ENCODE measurements around the gene PTPRA. TPM values are rescaled to one million over a fixed set of nuclear protein-coding genes. Genes with fewer than 3 reads are reported as not detected.
"Not testable (repeated sequence)": the region's sequence is repeated elsewhere in the genome, so short reads cannot be mapped to it uniquely, and the experiment has no call there.

Gene PTPRA
- total RNA-seq, 2 experiments from 2014 or later: 68.1 to 68.8 TPM

DNA sequence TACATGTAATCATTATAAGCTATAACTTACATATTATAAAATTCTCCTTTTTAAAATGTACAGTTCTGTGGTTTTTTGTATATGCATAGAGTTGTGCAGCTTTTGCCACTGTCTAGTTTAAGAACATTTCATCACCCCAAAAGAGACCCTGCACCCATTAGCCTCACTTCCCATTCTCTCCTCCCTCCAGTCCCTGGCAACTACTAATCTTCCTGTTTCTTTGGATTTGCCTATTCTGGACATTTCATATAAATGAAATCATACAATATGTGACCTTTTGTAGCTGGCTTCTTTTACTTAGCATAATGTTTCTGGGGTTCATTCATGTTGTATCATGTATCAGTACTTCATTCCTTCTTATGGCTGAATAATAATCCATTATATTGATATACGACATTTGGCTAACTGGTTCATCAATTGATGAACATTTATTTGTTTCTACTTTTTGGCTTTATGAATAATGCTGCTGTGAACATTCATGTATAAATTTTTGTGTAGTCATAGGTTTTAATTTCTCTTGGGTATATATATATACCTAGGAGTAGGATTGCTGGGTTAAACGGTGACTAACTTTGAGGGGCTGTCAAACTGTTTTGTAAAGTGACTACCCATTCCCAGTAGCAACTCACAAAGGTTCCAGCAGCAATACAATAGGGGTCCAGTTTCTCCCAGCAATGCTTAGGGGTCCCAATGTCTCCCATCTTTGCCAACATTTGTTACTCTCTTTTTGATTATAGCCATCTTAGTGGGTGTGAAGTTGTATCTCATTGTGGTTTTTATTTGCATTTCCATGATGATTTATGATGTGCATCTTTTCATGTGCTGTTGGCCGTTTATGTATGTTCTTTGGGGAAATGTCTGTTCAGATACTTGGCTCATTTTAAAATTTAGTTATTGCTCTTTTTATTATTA lies 10.7 kb downstream of the PTPRA start:
- Mint-ChIP-seq H3K9me3 (no peaks in the 10 kb centered on the region), H3K36me3 (peaks cover 8% of the 10 kb centered on the region), H3K4me1 (peaks cover 21% of the 10 kb centered on the region), H3K27ac (no peak overlapping the region), H3K4me3 (no peak overlapping the region), H3K27me3 (no peaks in the 10 kb centered on the region)
- no peak for ATAC-seq (ENCODE audit: low read depth)
- no peak for DNase-seq
- POLR2A ChIA-PET: interaction anchor here (0.7 kb wide), 1 partner anchor 22 kb away, joined by 3 read pairs; no protein-coding TSS in a partner anchor

DNA sequence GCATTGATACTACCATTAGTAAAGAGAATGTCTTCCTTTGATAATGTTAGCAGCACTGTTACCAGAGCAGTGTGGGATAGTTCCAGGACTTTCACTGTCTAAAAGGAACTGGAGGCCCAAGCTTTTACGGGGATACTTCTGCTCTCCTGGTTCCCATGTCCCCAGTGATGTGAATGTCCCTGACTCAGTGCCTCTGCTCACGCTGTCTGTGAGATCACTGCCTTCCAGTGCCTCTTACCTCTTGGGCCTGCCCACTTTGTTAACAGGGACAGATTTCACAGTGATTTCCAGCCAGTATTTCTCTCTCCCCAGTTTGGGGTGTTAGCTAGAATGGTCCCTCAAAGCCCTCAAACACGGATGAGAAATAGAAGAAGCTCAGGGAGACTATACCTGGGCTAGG lies 14.4 kb downstream of the PTPRA start:
- no peak for ATAC-seq (ENCODE audit: low read depth)
- Mint-ChIP-seq H3K36me3 (peaks cover 21% of the 10 kb centered on the region), H3K27ac (no peak overlapping the region), H3K4me1 (peaks cover 33% of the 10 kb centered on the region), H3K4me3 (no peak overlapping the region), H3K9me3 (no peaks in the 10 kb centered on the region), H3K27me3 (no peaks in the 10 kb centered on the region)
- POLR2A ChIA-PET: no interaction called here
- no peak for DNase-seq

DNA sequence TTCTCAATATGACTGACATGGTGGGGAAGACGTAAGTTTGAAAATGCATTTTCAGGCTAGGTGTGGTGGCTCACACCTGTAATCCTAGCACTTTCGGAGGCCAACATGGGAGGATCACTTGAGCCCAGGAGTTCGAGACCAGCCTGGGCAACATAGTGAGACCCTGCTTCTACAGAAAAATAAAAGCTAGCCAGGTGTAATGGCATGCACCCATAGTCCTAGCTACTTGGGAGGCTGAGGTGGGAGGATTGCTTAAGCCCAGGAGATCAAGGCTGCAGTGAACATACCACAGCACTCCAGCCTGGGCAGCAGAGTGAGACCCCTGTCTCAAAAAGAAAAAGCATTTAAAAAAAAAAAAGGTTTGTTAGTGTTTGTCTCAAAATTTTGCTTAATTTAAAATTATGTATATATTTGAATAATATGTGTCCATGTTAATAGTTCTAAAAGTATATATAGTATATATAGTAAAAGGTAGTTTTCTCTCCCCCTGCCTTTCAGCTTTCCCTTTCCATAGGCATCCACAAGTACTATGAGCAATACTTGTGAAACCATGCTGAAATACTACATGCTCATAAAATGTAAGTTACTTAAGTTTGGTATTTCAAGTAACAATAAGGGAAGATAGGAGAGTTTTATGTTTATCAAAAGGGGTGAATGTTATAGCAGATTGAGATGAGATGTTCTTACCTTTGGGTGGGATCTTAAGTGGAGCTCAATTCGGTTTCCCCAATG lies 15.1 kb downstream of the PTPRA start:
- Mint-ChIP-seq H3K4me3 (no peak overlapping the region), H3K4me1 (peaks cover 35% of the 10 kb centered on the region), H3K27me3 (no peaks in the 10 kb centered on the region), H3K27ac (no peak overlapping the region), H3K36me3 (peaks cover 25% of the 10 kb centered on the region), H3K9me3 (no peaks in the 10 kb centered on the region)
- ATAC-seq (ENCODE audit: low read depth) (no peak), DNase-seq (no peak)
- POLR2A ChIA-PET: no interaction called here

DNA sequence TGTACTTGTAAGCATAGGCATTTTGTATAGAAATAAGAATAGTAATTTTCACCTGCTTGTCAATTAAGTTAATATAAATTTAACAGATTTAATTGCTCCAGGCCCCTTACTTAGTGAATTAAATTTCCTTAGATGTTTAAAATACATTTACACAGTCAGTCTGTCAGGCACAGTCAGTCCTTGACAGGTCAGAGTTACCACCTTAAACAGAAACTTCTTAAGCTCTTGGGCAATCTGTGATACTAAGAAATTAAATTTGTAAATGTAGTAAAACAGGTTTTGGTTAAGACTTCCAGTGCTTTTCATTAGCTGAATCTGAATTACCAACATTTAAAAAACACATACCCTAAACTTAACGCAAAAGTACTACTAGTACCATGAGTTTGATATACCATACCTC lies 15.9 kb downstream of the PTPRA start:
- DNase-seq (no peak), ATAC-seq (ENCODE audit: low read depth) (no peak)
- Mint-ChIP-seq H3K27me3 (no peaks in the 10 kb centered on the region), H3K4me3 (no peak overlapping the region), H3K27ac (no peak overlapping the region), H3K36me3 (peaks cover 28% of the 10 kb centered on the region), H3K4me1 (peaks cover 34% of the 10 kb centered on the region), H3K9me3 (peaks cover 1% of the 10 kb centered on the region)
- POLR2A ChIA-PET: no interaction called here

DNA sequence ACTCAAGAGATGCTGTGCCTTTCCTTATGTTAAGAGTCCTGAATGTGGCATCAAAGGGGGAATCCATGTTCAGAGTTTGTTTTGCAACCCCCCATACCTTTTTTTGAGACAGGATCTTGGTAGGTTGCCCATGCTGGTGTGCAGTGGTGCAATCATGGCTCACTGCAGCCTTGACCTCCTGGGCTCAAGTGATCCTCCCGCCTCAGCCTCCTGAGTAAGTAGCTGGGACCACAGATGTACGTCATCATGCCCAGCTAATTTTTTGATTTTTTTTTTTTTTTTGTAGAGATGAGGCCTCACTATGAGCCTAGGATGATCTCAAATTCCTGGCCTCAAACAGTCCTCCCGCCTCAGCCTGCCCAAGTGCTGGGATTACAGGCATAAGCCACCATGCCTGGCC lies 16.5 kb downstream of the PTPRA start:
- Mint-ChIP-seq H3K27ac (no peak overlapping the region), H3K4me1 (peaks cover 31% of the 10 kb centered on the region), H3K9me3 (peaks cover 4% of the 10 kb centered on the region), H3K4me3 (no peak overlapping the region), H3K27me3 (no peaks in the 10 kb centered on the region), H3K36me3 (peaks cover 30% of the 10 kb centered on the region)
- ATAC-seq (ENCODE audit: low read depth) (no peak), DNase-seq (no peak)
- POLR2A ChIA-PET: no interaction called here

DNA sequence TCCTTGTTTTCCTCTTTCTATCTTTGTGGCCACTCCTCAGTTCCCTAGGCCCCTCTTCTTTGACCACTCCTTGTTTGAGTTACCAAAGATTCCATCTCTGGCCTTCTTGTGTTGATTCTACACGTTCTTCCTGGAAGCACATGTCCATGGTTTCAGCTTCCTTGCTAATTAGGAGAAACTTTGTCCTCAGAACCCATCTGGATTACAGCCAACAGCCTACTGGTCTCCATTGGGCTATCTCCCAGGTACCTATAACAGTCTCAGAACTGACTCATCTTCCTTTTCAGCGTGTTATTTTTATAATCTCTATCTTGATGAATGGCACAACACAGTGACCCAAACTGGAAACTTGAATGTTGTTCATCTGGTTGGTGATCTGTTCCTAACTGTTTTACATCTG lies 17.5 kb downstream of the PTPRA start:
- DNase-seq (no peak), ATAC-seq (ENCODE audit: low read depth) (no peak)
- H3K27me3 Mint-ChIP-seq: no peaks in the 10 kb centered on the region
- H3K4me1 Mint-ChIP-seq: peaks cover 28% of the 10 kb centered on the region
- peaks cover 29% of the 10 kb centered on the region for H3K36me3 Mint-ChIP-seq
- H3K9me3 Mint-ChIP-seq: peaks cover 6% of the 10 kb centered on the region
- no peak overlapping the region for H3K27ac Mint-ChIP-seq
- POLR2A ChIA-PET: no interaction called here
- no peak overlapping the region for H3K4me3 Mint-ChIP-seq

DNA sequence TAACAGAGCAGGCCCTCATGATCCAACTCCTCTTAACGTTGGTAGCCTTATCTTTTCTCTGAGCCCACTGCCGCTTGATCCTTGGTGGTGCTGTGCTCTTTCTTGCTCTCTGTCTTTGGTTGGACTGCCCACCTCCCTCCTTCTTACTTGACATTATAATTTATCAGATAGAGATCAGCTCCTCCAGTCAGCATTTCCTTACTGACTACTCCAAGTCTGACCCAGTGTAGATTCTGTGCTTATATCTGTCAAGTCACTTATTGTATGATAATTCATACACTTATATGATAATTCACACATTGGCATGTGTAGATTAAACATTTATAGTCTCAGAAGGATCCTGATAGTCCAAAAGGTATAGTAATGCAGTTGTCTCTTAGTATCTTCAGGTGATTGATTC lies 18.1 kb downstream of the PTPRA start:
- ATAC-seq (ENCODE audit: low read depth): no peak
- Mint-ChIP-seq H3K4me3 (no peak overlapping the region), H3K36me3 (peaks cover 33% of the 10 kb centered on the region), H3K27ac (no peak overlapping the region), H3K27me3 (no peaks in the 10 kb centered on the region), H3K9me3 (peaks cover 6% of the 10 kb centered on the region), H3K4me1 (peaks cover 28% of the 10 kb centered on the region)
- POLR2A ChIA-PET: no interaction called here
- DNase-seq: no peak

DNA sequence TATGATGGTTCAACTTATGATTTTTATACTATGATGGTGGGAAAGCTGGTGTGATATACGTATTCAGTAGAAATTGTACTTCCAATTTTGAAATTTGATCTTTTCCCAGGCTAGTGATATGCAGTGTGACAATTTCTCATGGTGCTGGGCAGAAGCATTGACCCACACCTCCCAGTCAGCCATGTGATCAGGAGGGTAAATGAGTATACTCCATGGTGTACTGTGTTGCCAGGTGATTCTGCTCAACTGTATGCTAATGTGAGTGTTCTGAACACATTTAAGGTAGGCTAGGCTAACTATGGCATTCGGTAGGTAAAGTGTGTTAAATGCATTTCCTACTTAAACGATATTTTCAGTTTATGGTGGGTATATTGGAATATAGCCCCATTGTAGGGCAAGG lies 19.1 kb downstream of the PTPRA start:
- Mint-ChIP-seq H3K4me1 (peaks cover 25% of the 10 kb centered on the region), H3K9me3 (peaks cover 6% of the 10 kb centered on the region), H3K27me3 (no peaks in the 10 kb centered on the region), H3K27ac (no peak overlapping the region), H3K4me3 (no peak overlapping the region), H3K36me3 (peaks cover 40% of the 10 kb centered on the region)
- DNase-seq: no peak
- POLR2A ChIA-PET: no interaction called here
- no peak for ATAC-seq (ENCODE audit: low read depth)

DNA sequence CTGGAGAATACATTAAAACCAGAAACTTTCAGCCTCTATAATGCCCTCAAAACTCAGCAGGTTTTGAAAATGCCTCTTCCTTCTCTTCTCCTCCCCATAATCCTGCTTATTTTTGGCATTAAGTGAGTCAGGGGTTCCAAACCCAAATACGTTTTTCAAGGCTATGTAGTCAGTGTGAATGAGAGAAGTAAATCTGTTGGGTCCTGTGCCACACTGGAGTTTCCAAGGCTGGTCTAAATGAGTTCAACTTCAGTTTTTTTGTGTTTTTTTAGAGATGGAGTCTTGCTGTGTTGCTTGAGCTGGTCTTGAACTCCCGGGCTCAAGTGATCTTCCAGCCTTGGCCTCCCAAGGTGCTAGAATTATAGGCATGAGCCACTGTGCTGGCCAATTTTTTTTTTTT lies 20.9 kb downstream of the PTPRA start:
- H3K27ac Mint-ChIP-seq: no peak overlapping the region

DNA sequence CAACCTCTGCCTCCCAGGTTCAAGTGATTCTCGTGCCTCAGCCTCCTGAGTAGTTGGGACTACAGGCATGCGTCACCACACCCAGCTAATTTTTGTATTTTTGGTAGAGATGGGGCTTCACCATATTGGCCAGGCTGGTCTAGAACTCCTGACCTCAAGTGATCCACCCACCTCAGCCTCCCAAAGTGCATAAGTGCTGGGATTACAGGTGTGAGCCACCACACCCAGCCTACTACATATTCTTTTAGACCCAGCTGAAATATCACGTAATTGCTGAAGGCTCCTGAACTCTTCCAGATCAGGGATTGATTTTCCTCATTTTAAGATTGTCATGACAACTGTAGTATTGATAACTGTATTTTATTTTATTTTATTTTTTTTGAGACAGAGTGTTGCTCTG lies 21.9 kb downstream of the PTPRA start:
- H3K27ac Mint-ChIP-seq; ATAC-seq (ENCODE audit: low read depth); H3K4me3 Mint-ChIP-seq; H3K27me3 Mint-ChIP-seq; H3K9me3 Mint-ChIP-seq; DNase-seq; POLR2A ChIA-PET: not testable (repeated sequence)
- Mint-ChIP-seq H3K4me1 (peaks cover 27% of the 10 kb centered on the region), H3K36me3 (peaks cover 48% of the 10 kb centered on the region)

More for the DNA sequence above, 20.9 kb downstream of the PTPRA start:
- no peaks in the 10 kb centered on the region for H3K27me3 Mint-ChIP-seq
- no peak for DNase-seq
- POLR2A ChIA-PET: no interaction called here
- no peak for ATAC-seq (ENCODE audit: low read depth)
- H3K36me3 Mint-ChIP-seq: peaks cover 45% of the 10 kb centered on the region
- no peak overlapping the region for H3K4me3 Mint-ChIP-seq
- H3K9me3 Mint-ChIP-seq: peaks cover 6% of the 10 kb centered on the region
- peaks cover 24% of the 10 kb centered on the region for H3K4me1 Mint-ChIP-seq

DNA sequence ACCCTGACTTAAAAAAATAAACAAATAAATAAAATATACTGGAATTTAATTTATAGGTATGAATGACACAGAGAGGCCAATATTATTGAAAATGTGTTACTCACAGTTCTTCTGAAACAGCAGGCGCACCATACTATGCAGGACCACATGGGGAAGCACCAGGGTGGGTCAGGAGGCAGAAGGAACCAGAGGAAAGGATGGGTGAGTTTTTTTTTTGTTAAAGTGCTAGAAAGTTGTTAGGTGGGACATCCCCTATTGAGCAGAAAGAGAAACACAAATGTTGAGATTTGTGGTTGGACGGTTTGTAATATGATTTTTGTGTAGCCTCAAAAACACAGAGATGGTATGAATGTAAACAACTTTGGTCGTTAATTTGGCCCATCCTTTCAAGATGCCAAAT lies 26.0 kb downstream of the PTPRA start:
- DNase-seq (no peak), ATAC-seq (ENCODE audit: low read depth) (no peak)
- POLR2A ChIA-PET: no interaction called here
- Mint-ChIP-seq H3K4me3 (no peak overlapping the region), H3K36me3 (peaks cover 30% of the 10 kb centered on the region), H3K9me3 (peaks cover 5% of the 10 kb centered on the region), H3K4me1 (peaks cover 24% of the 10 kb centered on the region), H3K27me3 (no peaks in the 10 kb centered on the region), H3K27ac (no peak overlapping the region)

DNA sequence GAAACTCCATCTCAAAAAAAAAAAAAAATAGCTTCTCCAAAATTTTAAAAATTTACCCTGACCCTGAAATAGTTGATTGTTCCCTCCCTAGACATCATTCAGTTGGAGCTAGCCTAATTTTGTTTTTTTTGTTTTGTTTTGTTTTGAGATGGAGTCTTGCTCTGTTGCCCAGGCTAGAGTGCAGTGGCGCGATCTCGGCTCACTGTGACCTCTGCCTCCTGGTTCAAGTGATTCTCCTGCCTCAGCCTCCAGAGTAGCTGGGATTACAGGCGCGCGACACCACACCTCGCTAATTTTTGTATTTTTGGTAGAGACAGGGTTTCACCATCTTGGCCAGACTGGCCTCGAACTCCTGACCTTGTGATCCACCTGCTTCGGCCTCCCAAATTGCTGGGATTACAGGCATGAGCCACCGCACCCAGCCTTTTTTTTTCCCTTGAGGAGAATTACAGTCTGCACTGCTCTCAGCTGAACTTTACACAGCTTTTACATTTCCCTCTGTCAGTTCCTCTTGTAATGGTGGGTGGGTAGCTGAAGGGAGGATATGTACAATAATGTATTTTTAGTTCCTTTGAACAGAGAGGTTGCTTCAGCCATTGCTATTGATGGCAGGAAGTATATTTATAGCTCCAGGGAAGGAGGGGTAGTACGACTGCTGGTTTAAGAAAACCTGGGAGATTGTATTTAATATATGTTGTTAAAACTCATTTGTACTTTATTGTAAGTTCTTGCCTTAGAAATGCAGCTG lies 27.7 kb downstream of the PTPRA start:
- ATAC-seq (ENCODE audit: low read depth) (peak; percentile 88), DNase-seq (no peak)
- Mint-ChIP-seq H3K27ac (peak overlapping the region; percentile 78), H3K4me1 (peaks cover 23% of the 10 kb centered on the region), H3K9me3 (no peaks in the 10 kb centered on the region), H3K4me3 (peak overlapping the region; percentile 72), H3K27me3 (no peaks in the 10 kb centered on the region), H3K36me3 (peaks cover 28% of the 10 kb centered on the region)
- POLR2A ChIA-PET: interaction anchor here (0.7 to 1.9 kb wide), 3 partner anchors 28 to 58 kb away, joined by 3 to 5 read pairs (median 3); partner anchors contain the start of gene PTPRA

DNA sequence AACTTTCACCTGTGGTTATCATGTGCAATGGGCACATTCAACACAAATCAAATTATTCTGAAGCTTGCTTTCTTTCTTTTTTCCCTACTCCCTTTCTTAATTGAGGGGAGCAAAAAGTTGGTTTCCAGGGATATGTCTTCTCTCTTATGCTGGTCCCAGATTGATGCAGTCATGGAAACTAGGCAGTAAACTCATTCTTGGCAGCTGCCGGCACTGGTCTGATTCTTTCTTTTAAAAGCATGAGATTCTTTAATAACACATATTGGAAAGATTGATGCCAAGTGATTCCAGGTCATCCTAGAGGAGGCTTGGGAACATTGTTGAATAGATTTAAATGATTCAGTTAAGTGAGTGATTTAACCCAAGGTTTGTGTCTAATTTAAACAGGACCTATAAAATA lies 29.0 kb downstream of the PTPRA start:
- POLR2A ChIA-PET: interaction anchor here (1.9 kb wide), 1 partner anchor 29 kb away, joined by 5 read pairs; the partner anchor contains the start of gene PTPRA
- no peak overlapping the region for H3K4me3 Mint-ChIP-seq
- peaks cover 18% of the 10 kb centered on the region for H3K36me3 Mint-ChIP-seq
- no peaks in the 10 kb centered on the region for H3K9me3 Mint-ChIP-seq
- ATAC-seq (ENCODE audit: low read depth) (no peak), DNase-seq (no peak)
- H3K27ac Mint-ChIP-seq: no peak overlapping the region
- peaks cover 23% of the 10 kb centered on the region for H3K4me1 Mint-ChIP-seq
- no peaks in the 10 kb centered on the region for H3K27me3 Mint-ChIP-seq

All from activated naive CD8-positive, alpha-beta T cell treated with anti-CD3 and anti-CD28 coated beads, Interleukin-2, amount 10 ng/mL, durations not matched to agents 7 days and 5 days (primary cell).